HUES6 (cell line): Measurements from ENCODE around the gene RETREG2.

ENCODE experiments used
- H3K27ac ChIP-seq: 2 replicates; pipeline ENCODE4 v1.7.0; 2013; ENCODE audit warnings: low read depth, mild to moderate bottlenecking, low read length, inconsistent platforms
- H3K27me3 ChIP-seq: 2 replicates; pipeline ENCODE4 v1.6.1; 2013; ENCODE audit warnings: low read length; ENCODE audit not compliant: control insufficient read depth, insufficient read depth
- H3K36me3 ChIP-seq: 2 replicates; pipeline ENCODE4 v1.6.1; 2013; ENCODE audit warnings: low read length; ENCODE audit not compliant: control insufficient read depth, insufficient read depth
- H3K4me1 ChIP-seq: 2 replicates; pipeline ENCODE4 v1.6.1; 2013; ENCODE audit warnings: low read length; ENCODE audit not compliant: control insufficient read depth, insufficient read depth
- H3K4me3 ChIP-seq: 2 replicates; pipeline ENCODE4 v1.5.1; 2013; ENCODE audit warnings: low read depth, low read length
- H3K9ac ChIP-seq: one replicate; pipeline ENCODE4 v1.6.1; 2013; ENCODE audit warnings: mild to moderate bottlenecking, low read length
- H3K9me3 ChIP-seq: 2 replicates; pipeline ENCODE4 v1.6.1; 2013; ENCODE audit warnings: low read depth, low read length; ENCODE audit not compliant: control insufficient read depth, insufficient read depth

Gene RETREG2

GRCh38 chr2:219209236-219210195, 31.4 kb downstream of the RETREG2 start:
- no peaks in the 10 kb centered on the region for H3K27me3 ChIP-seq
- peaks cover 8% of the 10 kb centered on the region for H3K4me1 ChIP-seq
- H3K9ac ChIP-seq, result no peak overlapping the region
- no peak overlapping the region for H3K27ac ChIP-seq
- no peak overlapping the region for H3K4me3 ChIP-seq
- peaks cover 63% of the 10 kb centered on the region for H3K36me3 ChIP-seq
- 0 out of 2 replicates have a peak, but pooled peaks cover under 1% of the 10 kb centered on the region for H3K9me3 ChIP-seq

- Histone ChIP-seq H3K9me3 (no peaks in the 10 kb centered on the region), H3K27ac (no peak overlapping the region), H3K4me1 (peaks cover 8% of the 10 kb centered on the region), H3K36me3 (peaks cover 72% of the 10 kb centered on the region), H3K27me3 (no peaks in the 10 kb centered on the region), H3K4me3 (no peak overlapping the region), H3K9ac (no peak overlapping the region)
Measured at GRCh38 chr2:219210196-219210885, 32.3 kb downstream of the RETREG2 start.

DNA sequence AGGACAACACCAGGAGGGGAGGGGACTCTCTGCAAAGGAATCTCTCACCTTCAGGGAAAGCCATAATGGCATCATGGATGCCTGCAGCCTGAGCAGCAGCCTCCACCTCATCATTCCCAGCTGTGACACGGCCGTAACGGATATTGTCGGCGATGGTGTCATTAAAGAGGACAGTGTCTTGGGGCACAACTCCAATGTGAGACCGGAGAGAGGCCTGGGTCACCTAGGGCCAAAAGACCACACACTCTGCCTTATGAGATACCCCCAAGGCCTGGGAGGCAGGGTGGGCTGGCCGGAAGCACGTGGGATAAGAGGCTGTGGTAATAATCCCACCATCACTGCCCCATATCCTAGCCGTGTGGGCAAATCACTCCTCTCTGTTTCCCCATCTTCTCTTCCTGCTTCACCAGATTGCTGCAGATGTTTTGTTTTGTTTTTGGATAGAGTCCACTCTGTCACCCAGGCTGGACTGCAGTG, 32.8 kb downstream of the RETREG2 start:
- no peak overlapping the region for H3K27ac ChIP-seq
- H3K9ac ChIP-seq, result no peak overlapping the region
- peaks cover 77% of the 10 kb centered on the region for H3K36me3 ChIP-seq
- H3K4me1 ChIP-seq, result peaks cover 8% of the 10 kb centered on the region
- H3K27me3 ChIP-seq, result no peaks in the 10 kb centered on the region
- no peak overlapping the region for H3K4me3 ChIP-seq
- H3K9me3 ChIP-seq, result no peaks in the 10 kb centered on the region

DNA sequence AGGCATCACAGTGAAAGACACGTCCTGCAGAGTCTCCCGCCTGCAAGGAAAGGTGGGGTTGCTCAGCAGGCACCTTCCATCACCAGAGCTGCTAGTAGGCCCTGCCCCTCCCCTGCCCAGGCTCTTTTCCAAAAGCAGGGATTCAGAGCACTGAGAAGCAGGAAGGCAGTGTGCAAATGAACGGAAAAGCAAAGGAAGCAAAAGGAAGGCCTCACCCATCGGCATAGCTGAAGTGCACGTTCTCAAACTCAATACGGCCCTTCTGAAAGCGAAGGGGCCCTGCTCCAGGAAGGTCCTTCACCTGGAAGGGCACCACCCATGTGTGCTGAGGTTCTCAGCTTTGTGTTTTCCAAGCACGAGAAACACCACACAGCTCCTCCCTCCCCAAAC, 34.9 kb downstream of the RETREG2 start:
- H3K27ac ChIP-seq, result no peak overlapping the region
- peaks cover 11% of the 10 kb centered on the region for H3K4me1 ChIP-seq
- no peak overlapping the region for H3K9ac ChIP-seq
- peaks cover 75% of the 10 kb centered on the region for H3K36me3 ChIP-seq
- no peak overlapping the region for H3K4me3 ChIP-seq
- no peaks in the 10 kb centered on the region for H3K9me3 ChIP-seq
- no peaks in the 10 kb centered on the region for H3K27me3 ChIP-seq

DNA sequence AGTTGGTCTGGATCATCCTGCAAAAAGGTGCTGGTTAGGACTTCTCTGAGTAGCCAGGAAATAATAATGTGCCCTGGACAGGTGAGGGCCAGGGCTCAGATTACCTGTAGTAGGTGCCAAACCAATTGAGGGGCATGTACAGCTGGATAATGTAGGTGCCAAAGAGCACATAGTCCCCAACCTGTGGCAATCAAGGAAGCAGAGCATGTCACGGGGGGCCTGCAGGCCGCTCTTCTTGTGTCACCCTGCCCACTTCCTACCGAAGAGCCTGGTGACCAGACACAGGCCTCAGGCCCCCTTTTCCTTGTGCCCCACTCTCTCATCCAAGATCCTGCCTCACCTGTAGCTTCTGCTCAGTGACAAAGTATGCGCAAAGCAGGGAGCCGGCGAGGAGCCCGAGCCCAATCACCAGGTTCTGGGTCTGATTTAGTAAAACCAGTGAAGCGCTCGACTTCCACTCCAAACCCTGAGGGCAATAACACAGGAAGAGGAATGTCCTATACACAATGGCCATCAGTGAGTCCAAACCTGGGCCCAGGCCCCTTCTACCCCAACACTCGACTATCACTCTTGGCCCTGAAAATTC, 35.5 kb downstream of the RETREG2 start:
- no peaks in the 10 kb centered on the region for H3K9me3 ChIP-seq
- H3K36me3 ChIP-seq, result peaks cover 69% of the 10 kb centered on the region
- H3K9ac ChIP-seq, result no peak overlapping the region
- no peaks in the 10 kb centered on the region for H3K27me3 ChIP-seq
- no peak overlapping the region for H3K4me3 ChIP-seq
- peaks cover 12% of the 10 kb centered on the region for H3K4me1 ChIP-seq
- no peak overlapping the region for H3K27ac ChIP-seq

- no peaks in the 10 kb centered on the region for H3K9me3 ChIP-seq
- H3K4me3 ChIP-seq, result no peak overlapping the region
- H3K27ac ChIP-seq, result no peak overlapping the region
- H3K9ac ChIP-seq, result no peak overlapping the region
- peaks cover 14% of the 10 kb centered on the region for H3K4me1 ChIP-seq
- no peaks in the 10 kb centered on the region for H3K27me3 ChIP-seq
- H3K36me3 ChIP-seq, result peaks cover 63% of the 10 kb centered on the region
Measured at GRCh38 chr2:219214141-219214540, 36.1 kb downstream of the RETREG2 start.

GRCh38 chr2:219214786-219215185, 36.7 kb downstream of the RETREG2 start:
- no peaks in the 10 kb centered on the region for H3K27me3 ChIP-seq
- no peak overlapping the region for H3K4me3 ChIP-seq
- no peaks in the 10 kb centered on the region for H3K9me3 ChIP-seq
- H3K27ac ChIP-seq, result no peak overlapping the region
- no peak overlapping the region for H3K9ac ChIP-seq
- H3K4me1 ChIP-seq, result peaks cover 18% of the 10 kb centered on the region
- peaks cover 57% of the 10 kb centered on the region for H3K36me3 ChIP-seq

GRCh38 chr2:219215871-219216534, 37.9 kb downstream of the RETREG2 start:
- Histone ChIP-seq H3K9me3 (no peaks in the 10 kb centered on the region), H3K27ac (no peak overlapping the region), H3K9ac (no peak overlapping the region), H3K36me3 (peaks cover 55% of the 10 kb centered on the region), H3K4me1 (peaks cover 18% of the 10 kb centered on the region), H3K27me3 (no peaks in the 10 kb centered on the region), H3K4me3 (no peak overlapping the region)

DNA sequence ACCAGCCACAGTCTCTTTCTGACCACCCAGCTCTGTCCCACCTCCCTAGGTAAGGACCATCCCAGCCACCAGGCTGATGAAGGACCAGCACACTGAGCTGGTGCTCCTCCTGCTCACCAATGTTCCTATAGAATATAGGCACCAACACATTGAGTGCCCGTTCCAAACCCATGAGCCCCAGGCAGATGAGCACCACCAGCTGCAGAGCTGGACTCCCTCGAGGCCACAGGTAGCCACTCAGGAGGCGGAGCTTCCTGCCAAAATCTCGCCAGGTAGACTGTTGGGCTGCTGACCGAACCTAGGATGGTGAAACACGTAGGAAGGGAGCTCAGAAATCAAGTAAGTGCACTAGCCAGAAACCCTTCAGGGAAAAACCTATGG, 38.5 kb downstream of the RETREG2 start:
- H3K9ac ChIP-seq, result no peak overlapping the region
- no peaks in the 10 kb centered on the region for H3K27me3 ChIP-seq
- no peak overlapping the region for H3K4me3 ChIP-seq
- peaks cover 57% of the 10 kb centered on the region for H3K36me3 ChIP-seq
- peaks cover 18% of the 10 kb centered on the region for H3K4me1 ChIP-seq
- no peaks in the 10 kb centered on the region for H3K9me3 ChIP-seq
- H3K27ac ChIP-seq, result no peak overlapping the region

DNA sequence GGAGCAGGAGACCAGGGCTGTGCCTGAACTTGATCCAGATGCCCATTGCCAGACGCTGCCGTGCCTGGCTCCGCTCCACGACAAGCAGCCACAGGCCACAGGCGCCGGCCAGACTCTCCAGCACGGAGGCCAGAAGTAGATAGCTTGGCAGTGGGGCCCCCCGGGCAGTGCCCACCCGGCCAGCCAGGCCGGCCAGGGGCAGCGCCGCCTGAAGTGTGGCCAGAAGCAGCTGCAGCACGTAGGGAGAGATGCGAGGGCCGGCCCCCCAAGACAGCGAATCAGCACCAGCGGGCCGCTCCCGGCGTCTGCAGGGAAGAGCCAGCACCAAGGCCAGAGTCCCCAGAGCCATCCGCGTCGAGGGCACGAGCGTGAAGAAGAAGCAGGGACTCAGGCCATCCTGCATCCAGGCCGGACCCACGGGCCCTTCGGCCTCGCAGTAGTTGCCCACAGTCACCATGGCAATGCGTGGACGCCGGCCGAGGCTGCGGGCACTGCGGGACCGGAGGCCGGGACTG, 40.2 kb downstream of the RETREG2 start:
- peak overlapping the region; percentile 86 for H3K9ac ChIP-seq
- no peaks in the 10 kb centered on the region for H3K27me3 ChIP-seq
- peak overlapping the region; percentile 73 for H3K4me3 ChIP-seq
- H3K9me3 ChIP-seq, result no peaks in the 10 kb centered on the region
- peaks cover 18% of the 10 kb centered on the region for H3K4me1 ChIP-seq
- H3K36me3 ChIP-seq, result peaks cover 59% of the 10 kb centered on the region
- peak overlapping the region; percentile 75; the same call in 1 of the 2 replicates for H3K27ac ChIP-seq
